ENCODE measurements around the gene TRAPPC5. TPM values are rescaled to one million over a fixed set of nuclear protein-coding genes. Genes with fewer than 3 reads are reported as not detected.

Gene TRAPPC5
- total RNA-seq, 4 donors from 2014 or later = 63.0 to 144 (median 103) TPM

- Histone ChIP-seq H3K4me3 (no peak overlapping the region), H3K27me3 (peaks cover 11% of the 10 kb centered on the region), H3K9me3 (no peaks in the 10 kb centered on the region), H3K36me3 (peaks cover 27% of the 10 kb centered on the region), H3K27ac (no peak overlapping the region), H3K4me1 (peaks cover 19% of the 10 kb centered on the region)
- DNase-seq (ENCODE audit: low spot score in 2 of 2) = no peak
- TF ChIP-seq CTCF (IDR thresholded peaks at IDR 0.05) = no peak
- no peak for TF ChIP-seq POLR2AphosphoS5 (IDR thresholded peaks at IDR 0.05)
- TF ChIP-seq EP300 (IDR thresholded peaks at IDR 0.05) = no peak
- no peak for TF ChIP-seq POLR2A (IDR thresholded peaks at IDR 0.05)
- 57% methylated on average over 19 of the region's 19 CpGs for WGBS
Measured at GRCh38 chr19:7685546-7686445, 5.2 kb downstream of the TRAPPC5 start.

- H3K9me3 ChIP-seq = no peaks in the 10 kb centered on the region
- peaks cover 7% of the 10 kb centered on the region for H3K4me1 ChIP-seq
- H3K4me3 ChIP-seq = no peak overlapping the region
- DNase-seq (ENCODE audit: low spot score in 2 of 2) = no peak
- peaks cover 25% of the 10 kb centered on the region for H3K36me3 ChIP-seq
- H3K27me3 ChIP-seq = peaks cover 14% of the 10 kb centered on the region
- no peak overlapping the region for H3K27ac ChIP-seq
- TF ChIP-seq CTCF (IDR thresholded peaks at IDR 0.05) (no peak), EP300 (IDR thresholded peaks at IDR 0.05) (no peak), POLR2A (IDR thresholded peaks at IDR 0.05) (no peak), POLR2AphosphoS5 (IDR thresholded peaks at IDR 0.05) (no peak)
- whole genome bisulfite sequencing = 79% methylated on average over 5 of the region's 12 CpGs
Measured at GRCh38 chr19:7687177-7687576, 6.5 kb downstream of the TRAPPC5 start.

- Histone ChIP-seq H3K4me3 (no peak overlapping the region), H3K4me1 (peaks cover 5% of the 10 kb centered on the region), H3K9me3 (no peaks in the 10 kb centered on the region), H3K36me3 (peaks cover 6% of the 10 kb centered on the region), H3K27ac (no peak overlapping the region), H3K27me3 (peaks cover 14% of the 10 kb centered on the region)
- DNase-seq (ENCODE audit: low spot score in 2 of 2) = no peak
- TF ChIP-seq EP300 (IDR thresholded peaks at IDR 0.05) (no peak), POLR2AphosphoS5 (IDR thresholded peaks at IDR 0.05) (no peak)
- 35% methylated on average over 19 of the region's 23 CpGs for WGBS
Measured at GRCh38 chr19:7689165-7689564, 8.5 kb downstream of the TRAPPC5 start.

GRCh38 chr19:7690779-7691258 lies 10.2 kb downstream of the TRAPPC5 start:
- no peak overlapping the region for H3K4me3 ChIP-seq
- no peaks in the 10 kb centered on the region for H3K36me3 ChIP-seq
- DNase-seq (ENCODE audit: low spot score in 2 of 2) = no peak
- peaks cover 14% of the 10 kb centered on the region for H3K27me3 ChIP-seq
- peaks cover under 1% of the 10 kb centered on the region for H3K4me1 ChIP-seq
- TF ChIP-seq POLR2AphosphoS5 (IDR thresholded peaks at IDR 0.05) = no peak
- no peak for TF ChIP-seq EP300 (IDR thresholded peaks at IDR 0.05)
- TF ChIP-seq CTCF (IDR thresholded peaks at IDR 0.05) = no peak
- no peak for TF ChIP-seq POLR2A (IDR thresholded peaks at IDR 0.05)
- no peaks in the 10 kb centered on the region for H3K9me3 ChIP-seq
- 80% methylated on average over 8 of the region's 8 CpGs for WGBS
- H3K27ac ChIP-seq = no peak overlapping the region

- Histone ChIP-seq H3K27me3 (peaks cover 20% of the 10 kb centered on the region), H3K4me1 (no peaks in the 10 kb centered on the region), H3K9me3 (no peaks in the 10 kb centered on the region), H3K36me3 (no peaks in the 10 kb centered on the region), H3K4me3 (no peak overlapping the region), H3K27ac (no peak overlapping the region)
- no peak for TF ChIP-seq POLR2AphosphoS5 (IDR thresholded peaks at IDR 0.05)
- no peak for TF ChIP-seq POLR2A (IDR thresholded peaks at IDR 0.05)
- TF ChIP-seq EP300 (IDR thresholded peaks at IDR 0.05) = no peak
- TF ChIP-seq CTCF (IDR thresholded peaks at IDR 0.05) = no peak
- DNase-seq (ENCODE audit: low spot score in 2 of 2) = no peak
Measured at GRCh38 chr19:7691497-7691896, 10.9 kb downstream of the TRAPPC5 start.

Data from suprapubic skin (tissue), 4 donors.